Measurements from ENCODE around the gene TAF1C.

GRCh38 chr16:84150926-84151325, 35.9 kb downstream of the TAF1C start:
- TF ChIP-seq CTCF (IDR thresholded peaks at IDR 0.05) (no peak), REST (IDR thresholded peaks at IDR 0.05; ENCODE audit: insufficient read depth in 1 of 2, low read depth in 2 of 2, low read length in 1 of 2) (no peak), POLR2AphosphoS5 (IDR thresholded peaks at IDR 0.05; ENCODE audit: low read depth, low read length) (no peak)
